HepG2 (cell line): ENCODE measurements around the gene CXXC5. TPM values are rescaled to one million over a fixed set of nuclear protein-coding genes. Genes with fewer than 3 reads are reported as not detected.
A peak's percentile ranks its signal among the peaks of the same experiment; 100 is the strongest.

Experiments
- ATAC-seq: fragments of 200-7000 bp; cut with Tn5 transposase; 3 replicates; pipeline ENCODE4 v1.9.1; 2020; ENCODE audit warnings: mild to moderate bottlenecking, moderate library complexity
- BruUV-seq: library from RNA; stranded (reverse); fragments of 400-500 nt; replicated peaks from 2 replicates; lab custom pipeline; 2021; lab: Mats Ljungman, UMichigan
- CTCF ChIA-PET: fragments of 300-600 bp; formaldehyde crosslinking; extraction: SDS; loops from one replicate; lab custom pipeline; 2021; ENCODE audit warnings: low total read pairs, inconsistent platforms, low intra/inter-chr PET ratio; lab: Yijun Ruan, JAX
- POLR2A ChIA-PET: fragments of 350-600 bp; sonication (Branson Sonifier 250); formaldehyde crosslinking; loops from one replicate; lab custom pipeline; 2020; ENCODE audit warnings: antibody characterized with exemption, inconsistent platforms; lab: Yijun Ruan, JAX
- DNase-seq: peaks from one replicate; pipeline ENCODE4 v3.0.0-alpha.2; 2015; ENCODE audit warnings: low spot score
- FAIRE-seq: peaks from 3 replicates; lab custom pipeline; 2011; peaks lifted over from hg19 to GRCh38; lab: Jason Lieb, UNC
- H2AFZ ChIP-seq: one replicate; pipeline ENCODE4 v1.6.1; 2011; ENCODE audit warnings: low read length, inconsistent platforms
- H3K27ac ChIP-seq: fragments of 300-600 bp; 3 replicates; pipeline ENCODE4 v1.8.0; 2011; ENCODE audit warnings: mixed run types, mild to moderate bottlenecking, mixed read lengths, low read length, inconsistent platforms; ENCODE audit not compliant: insufficient read depth; ENCODE audit errors: extremely low read length
- H3K27me3 ChIP-seq, 2 experiments: fragments of 200-600 bp in 1 of 2; 2 replicates in 1 of 2; 3 replicates in 1 of 2; pipeline versions ENCODE4 v1.6.0 to v1.8.0; 2011; ENCODE audit warnings: low read length in 2 of 2, mild to moderate bottlenecking in 2 of 2, moderate library complexity in 2 of 2, inconsistent platforms in 1 of 2; ENCODE audit not compliant: insufficient read depth in 2 of 2, control insufficient read depth in 1 of 2
- H3K36me3 ChIP-seq, 2 experiments: fragments of 200-600 bp in 1 of 2; replicated peaks in 1 of 2; 2 replicates in 1 of 2; 3 replicates in 1 of 2; pipeline versions ENCODE4 v1.5.1 to v1.8.0; 2011; ENCODE audit warnings: low read length in 2 of 2, inconsistent platforms in 1 of 2; ENCODE audit not compliant: insufficient read depth in 2 of 2, control insufficient read depth in 1 of 2
- H3K4me1 ChIP-seq: 2 replicates; pipeline ENCODE4 v1.5.1; 2012; ENCODE audit warnings: low read length, inconsistent platforms; ENCODE audit not compliant: insufficient read depth
- H3K4me2 ChIP-seq: 2 replicates; pipeline ENCODE4 v1.6.0; 2011; ENCODE audit warnings: low read depth, low read length, inconsistent platforms
- H3K4me3 ChIP-seq, 3 experiments: fragments of 200-600 bp in 1 of 3; sonication (generic), shearing (Covaris generic) in 1 of 3; replicated peaks in 1 of 3; 2 replicates each; pipeline ENCODE4 v1.5.1; 2011 to 2016; ENCODE audit warnings: low read length in 3 of 3, inconsistent platforms in 2 of 3, low read depth in 2 of 3, mild to moderate bottlenecking in 2 of 3, control low read depth in 1 of 3, mixed read lengths in 1 of 3; ENCODE audit not compliant: insufficient read depth in 1 of 3
- H3K79me2 ChIP-seq: one replicate; pipeline ENCODE4 v1.6.1; 2011; ENCODE audit warnings: low read length, inconsistent platforms; ENCODE audit not compliant: insufficient read depth
- H3K9ac ChIP-seq: 2 replicates; pipeline ENCODE4 v1.6.0; 2011; ENCODE audit warnings: mild to moderate bottlenecking, low read depth, low read length, inconsistent platforms; ENCODE audit not compliant: insufficient read depth
- H3K9me3 ChIP-seq: 2 replicates; pipeline ENCODE4 v1.5.1; 2012; ENCODE audit warnings: mild to moderate bottlenecking, low read length
- H4K20me1 ChIP-seq: 2 replicates; pipeline ENCODE4 v1.6.0; 2011; ENCODE audit warnings: inconsistent platforms, mild to moderate bottlenecking, low read length, moderate library complexity; ENCODE audit not compliant: insufficient read depth
- AGO2 ChIP-seq: fragments of 200-400 bp; formaldehyde crosslinking; optimal IDR thresholded peaks from 2 replicates; pipeline ENCODE3; 2017; ENCODE audit warnings: mild to moderate bottlenecking, low read depth, low read length, moderate library complexity
- ZFX ChIP-seq: sonication (generic); formaldehyde crosslinking; IDR thresholded peaks from 2 replicates; pipeline ENCODE4 v1.4.0; 2020; ENCODE audit warnings: mild to moderate bottlenecking, low read depth, missing genetic modification reagents, moderate library complexity
- ZNF639 ChIP-seq: conservative IDR thresholded peaks from 2 replicates; pipeline ENCODE4 v1.6.1; 2018; ENCODE audit warnings: missing genetic modification reagents
- ZNF768 ChIP-seq: sonication (generic); formaldehyde crosslinking; IDR thresholded peaks from 2 replicates; pipeline ENCODE4 v1.4.0; 2020; ENCODE audit warnings: missing genetic modification reagents
- WGBS: methylation state at CpG from one replicate; pipeline ENCODE4 v1.1.6; 2017; ENCODE audit warnings: low lambda C conversion rate; 5-methylcytosine and 5-hydroxymethylcytosine counted together
- in situ Hi-C: cut with HindIII; loops from 2 replicates; pipeline ENCODE4 v1.10.0; 2017; ENCODE audit warnings: low pct_unique_long_range_greater_than_20kb; ENCODE audit not compliant: extremely low pct_ligation_motif_present
- intact Hi-C: fragments of 100-400 bp; cut with micrococcal nuclease; formaldehyde crosslinking; loops from one replicate; pipeline ENCODE4 v1.10.0; 2022; ENCODE audit not compliant: unreplicated experiment
- polyA plus RNA-seq, 8 experiments: library from polyadenylated mRNA; depleted of rRNA in 3 of 8; stranded (reverse) in 7 of 8; unstranded in 1 of 8; fragments of >200 nt; fragmentation: Illumina TruSeq in 4 of 8; extraction: Trizol in 4 of 8; gene quantifications; 2 replicates each; pipeline versions ENCODE4 v1.2.1 to v1.2.3, GENCODE V29; 2011 to 2016; ENCODE audit warnings: low read depth in 4 of 8, missing spikeins in 1 of 8, mixed read lengths in 1 of 8; ENCODE audit not compliant: insufficient read depth in 1 of 8
- total RNA-seq, 5 experiments: library from RNA; depleted of rRNA; stranded (reverse); fragments of >200 nt; fragmentation: Illumina TruSeq; extraction: Trizol; gene quantifications; 2 replicates each; pipeline ENCODE4 v1.2.3, GENCODE V29; 2016; ENCODE audit warnings: low read depth in 1 of 5
- TF ChIP-seq, protein P1 (sequence below): sonication (generic); formaldehyde crosslinking; IDR thresholded peaks from 2 replicates; pipeline ENCODE4 v1.8.1; 2023; ENCODE audit warnings: missing genetic modification reagents, mild to moderate bottlenecking, borderline replicate concordance

Gene CXXC5
- total and polyA plus RNA-seq, 2 of the 13 experiments (the other 11 are each of a cell fraction or from before 2014, with no cell fraction given) = 32.3 to 33.0 TPM

- ATAC-seq (no peak), DNase-seq (no peak), FAIRE-seq (no peak)
- Histone ChIP-seq H3K9ac (no peak overlapping the region), H3K9me3 (no peaks in the 10 kb centered on the region), H3K27ac (no peak overlapping the region), H4K20me1 (no peaks in the 10 kb centered on the region), H3K4me1 (peaks cover 79% of the 10 kb centered on the region), H3K4me2 (no peak overlapping the region), H3K27me3 (no peaks in the 10 kb centered on the region), H2AFZ (no peak overlapping the region), H3K36me3 (peaks cover 0 to 3% of the 10 kb centered on the region in 2 experiments; a peak in 1 of 5 replicates), H3K79me2 (no peaks in the 10 kb centered on the region), H3K4me3 (no peak overlapping the region)
- intact Hi-C loops = no loop called here
- ChIA-PET CTCF (interaction anchor here (2.6 kb wide), 1 partner anchor 55 kb away, joined by 16 read pairs; no protein-coding TSS in a partner anchor), POLR2A (interaction anchor here (0.6 to 1.6 kb wide), 5 partner anchors 13 to 56 kb away, joined by 3 to 13 read pairs (median 4); partner anchors contain the start of gene CXXC5)
- BruUV-seq = no TSS peak
- WGBS = 81% methylated on average over 11 of the region's 14 CpGs
- TF ChIP-seq, protein P1, sequence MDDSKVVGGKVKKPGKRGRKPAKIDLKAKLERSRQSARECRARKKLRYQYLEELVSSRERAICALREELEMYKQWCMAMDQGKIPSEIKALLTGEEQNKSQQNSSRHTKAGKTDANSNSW (CRISPR knock-in tag) = no peak
- TF ChIP-seq AGO2 = peak; percentile 64
- TF ChIP-seq ZNF768 (CRISPR knock-in tag) = peak; percentile 99
- no peak for TF ChIP-seq ZNF639
- 0 out of 2 replicates have a peak, but pooled peaks have one; percentile 26 for TF ChIP-seq ZFX (CRISPR knock-in tag)
- in situ Hi-C loops = no loop called here
Measured at GRCh38 chr5:139688088-139688702, 40.0 kb downstream of the CXXC5 start.
